Natural killer cell (primary cell): ENCODE measurements around the gene PRR36. TPM values are rescaled to one million over a fixed set of nuclear protein-coding genes. Genes with fewer than 3 reads are reported as not detected.
A peak's percentile ranks its signal among the peaks of the same experiment; 100 is the strongest.

Experiments used
- ATAC-seq, 3 donors: fragments of 150-1000 bp in 2 of 3; fragments of 200-7000 bp in 1 of 3; cut with Tn5 transposase; 1 replicate in 1 of 3; 2 replicates in 2 of 3; pipeline ENCODE4 v1.10.0; 2021; ENCODE audit warnings: mild to moderate bottlenecking in 2 of 3, moderate library complexity in 2 of 3
- DNase-seq, 2 donors: peaks; one replicate each; pipeline versions ENCODE4 v3.0.0 to v3.0.0-alpha.2; 2013 to 2021; ENCODE audit warnings: mixed read lengths in 1 of 2
- H3K27ac ChIP-seq: one replicate; pipeline ENCODE4 v1.5.1; 2013; ENCODE audit warnings: mild to moderate bottlenecking, low read length
- H3K27me3 ChIP-seq: one replicate; pipeline ENCODE4 v1.6.1; 2013; ENCODE audit warnings: low read length; ENCODE audit not compliant: control insufficient read depth, insufficient read depth
- H3K36me3 ChIP-seq: one replicate; pipeline ENCODE4 v1.6.1; 2013; ENCODE audit warnings: low read length; ENCODE audit not compliant: control insufficient read depth, insufficient read depth
- H3K4me1 ChIP-seq: one replicate; pipeline ENCODE4 v1.6.1; 2013; ENCODE audit warnings: low read length; ENCODE audit not compliant: control insufficient read depth, insufficient read depth
- H3K4me3 ChIP-seq: one replicate; pipeline ENCODE4 v1.5.1; 2013; ENCODE audit warnings: low read length
- H3K9me3 ChIP-seq: one replicate; pipeline ENCODE4 v1.6.1; 2013; ENCODE audit warnings: low read length; ENCODE audit not compliant: control insufficient read depth, insufficient read depth
- H3K27ac Mint-ChIP-seq, 2 donors: one replicate each; pipeline ENCODE4 v1.8.0; 2022; ENCODE audit warnings: mild to moderate bottlenecking in 2 of 2, mixed read lengths in 2 of 2, moderate library complexity in 1 of 2
- H3K27me3 Mint-ChIP-seq, 2 donors: one replicate each; pipeline ENCODE4 v1.8.0; 2022; ENCODE audit warnings: low read depth in 2 of 2, mixed read lengths in 2 of 2
- H3K36me3 Mint-ChIP-seq: one replicate; pipeline ENCODE4 v1.8.0; 2022; ENCODE audit warnings: mixed read lengths
- H3K4me1 Mint-ChIP-seq, 2 donors: one replicate each; pipeline ENCODE4 v1.8.0; 2022; ENCODE audit warnings: mixed read lengths in 2 of 2
- H3K4me3 Mint-ChIP-seq: one replicate; pipeline ENCODE4 v1.8.0; 2022; ENCODE audit warnings: mild to moderate bottlenecking, moderate library complexity, mixed read lengths
- H3K9me3 Mint-ChIP-seq, 2 donors: one replicate each; pipeline ENCODE4 v1.8.0; 2022; ENCODE audit warnings: mixed read lengths in 2 of 2
- CTCF ChIP-seq: fragments of 200-600 bp; IDR thresholded peaks from one replicate; pipeline ENCODE4 v1.8.0; 2022; ENCODE audit warnings: antibody characterized with exemption
- WGBS: methylation state at CpG from one replicate; pipeline ENCODE4 v1.1.7; 2013; ENCODE audit warnings: missing lambda C conversion rate; ENCODE audit not compliant: insufficient coverage; 5-methylcytosine and 5-hydroxymethylcytosine counted together
- intact Hi-C: fragments of 100-400 bp; cut with micrococcal nuclease; formaldehyde crosslinking; loops from one replicate; pipeline ENCODE4 v1.14.2; 2022
- total RNA-seq, 4 donors: library from RNA; stranded (reverse); fragments of 120-200 nt in 1 of 4; gene quantifications; one replicate each; pipeline versions ENCODE4 v1.2.3 to v1.2.4, GENCODE V29; 2013 to 2022

Gene PRR36
- total RNA-seq, 3 donors from 2014 or later (not counting 1 experiment from before 2014, with no cell fraction given), result 0.11 to 0.13 (median 0.12) TPM

DNA sequence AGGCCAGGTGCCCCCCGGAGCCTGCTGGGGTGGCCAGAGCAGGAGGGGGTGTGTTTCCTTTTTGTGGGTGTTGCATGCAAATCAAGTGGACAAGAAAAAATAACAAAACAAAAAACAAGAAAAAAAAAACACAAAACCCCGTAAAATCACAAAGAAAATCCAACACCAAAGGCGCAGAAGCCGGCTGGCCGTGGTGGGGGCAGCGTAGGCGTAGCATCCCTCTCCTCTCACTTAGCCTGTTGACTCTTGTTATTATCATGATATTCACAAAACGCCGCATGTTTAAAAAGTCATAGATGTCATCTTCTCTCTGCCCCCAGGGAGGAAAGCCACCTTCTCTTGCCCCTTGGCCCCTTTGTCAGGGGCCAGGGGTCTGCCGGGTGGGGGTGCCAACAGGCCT is 39.5 kb upstream of the PRR36 start:
- H3K36me3 Mint-ChIP-seq, result no peaks in the 10 kb centered on the region
- intact Hi-C loops, result no loop called here

GRCh38 chr19:7912697-7913564 is 38.7 kb upstream of the PRR36 start:
- no peak overlapping the region for H3K27ac ChIP-seq
- H3K4me1 ChIP-seq, result peaks cover 20% of the 10 kb centered on the region
- peaks cover 19% of the 10 kb centered on the region for H3K27me3 ChIP-seq
- TF ChIP-seq CTCF, result no peak
- H3K4me3 ChIP-seq, result no peak overlapping the region
- H3K36me3 ChIP-seq, result peaks cover 32% of the 10 kb centered on the region
- peak overlapping the region; percentile 43 for H3K4me3 Mint-ChIP-seq
- no peaks in the 10 kb centered on the region for H3K9me3 ChIP-seq
- DNase-seq (no peak), ATAC-seq (no peak)
- H3K36me3 Mint-ChIP-seq, result no peaks in the 10 kb centered on the region
- intact Hi-C loops, result no loop called here
- H3K27me3 Mint-ChIP-seq, result peaks cover 0 to 18% of the 10 kb centered on the region in 2 donors
- 96% methylated on average over 33 of the region's 39 CpGs for WGBS
- peaks cover 5 to 17% of the 10 kb centered on the region in 2 donors for H3K4me1 Mint-ChIP-seq
- peak overlapping the region in 1 of 2 donors; percentile 5 for H3K27ac Mint-ChIP-seq
- no peaks in the 10 kb centered on the region for H3K9me3 Mint-ChIP-seq

More for the DNA sequence above, 39.5 kb upstream of the PRR36 start:
- H3K4me3 Mint-ChIP-seq, result no peak overlapping the region
- Histone ChIP-seq H3K27ac (no peak overlapping the region), H3K4me1 (peaks cover 27% of the 10 kb centered on the region), H3K27me3 (peaks cover 23% of the 10 kb centered on the region), H3K4me3 (no peak overlapping the region), H3K36me3 (peaks cover 32% of the 10 kb centered on the region), H3K9me3 (no peaks in the 10 kb centered on the region)
- no peaks in the 10 kb centered on the region for H3K9me3 Mint-ChIP-seq
- H3K27me3 Mint-ChIP-seq, result peaks cover 0 to 19% of the 10 kb centered on the region in 2 donors
- 89% methylated on average over 9 of the region's 10 CpGs for WGBS
- peaks cover 5 to 19% of the 10 kb centered on the region in 2 donors for H3K4me1 Mint-ChIP-seq
- DNase-seq (no peak), ATAC-seq (no peak)
- TF ChIP-seq CTCF, result no peak
- H3K27ac Mint-ChIP-seq, result no peak overlapping the region

GRCh38 chr19:7912144-7912696 is 38.0 kb upstream of the PRR36 start:
- no peak for TF ChIP-seq CTCF
- no peak overlapping the region for H3K27ac ChIP-seq
- DNase-seq (no peak), ATAC-seq (no peak)
- Mint-ChIP-seq H3K4me1 (peaks cover 5 to 20% of the 10 kb centered on the region in 2 donors), H3K27ac (no peak overlapping the region), H3K9me3 (no peaks in the 10 kb centered on the region), H3K27me3 (peaks cover 0 to 16% of the 10 kb centered on the region in 2 donors), H3K4me3 (no peak overlapping the region), H3K36me3 (no peaks in the 10 kb centered on the region)
- peaks cover 17% of the 10 kb centered on the region for H3K27me3 ChIP-seq
- H3K36me3 ChIP-seq, result peaks cover 32% of the 10 kb centered on the region
- 96% methylated on average over 31 of the region's 31 CpGs for WGBS
- H3K4me1 ChIP-seq, result peaks cover 18% of the 10 kb centered on the region
- H3K4me3 ChIP-seq, result no peak overlapping the region
- intact Hi-C loops, result no loop called here
- H3K9me3 ChIP-seq, result no peaks in the 10 kb centered on the region
